GM23338 (cell line): Measurements from ENCODE around the gene CCDC110. TPM values are rescaled to one million over a fixed set of nuclear protein-coding genes. Genes with fewer than 3 reads are reported as not detected.

ENCODE experiments used
- ATAC-seq: fragments of 200-7000 bp; cut with Tn5 transposase; 3 replicates; pipeline ENCODE4 v1.9.1; 2020
- DNase-seq: peaks from one replicate; pipeline ENCODE4 v3.0.0-alpha.2; 2015; ENCODE audit warnings: low spot score
- H2AFZ ChIP-seq: fragments of 200-600 bp; sonication (generic); 2 replicates; pipeline ENCODE4 v1.8.0; 2016; ENCODE audit warnings: antibody characterized with exemption, mild to moderate bottlenecking, moderate library complexity
- H3F3A ChIP-seq: fragments of 200-600 bp; sonication (generic); replicated peaks from 2 replicates; pipeline ENCODE4 v1.8.0; 2017; ENCODE audit warnings: antibody characterized with exemption, mixed run types, low read depth
- H3K27ac ChIP-seq: fragments of 200-600 bp; sonication (generic); 2 replicates; pipeline ENCODE4 v1.6.1; 2016; ENCODE audit warnings: low read depth
- H3K27me3 ChIP-seq: fragments of 200-600 bp; sonication (generic); 2 replicates; pipeline ENCODE4 v1.8.0; 2016; ENCODE audit warnings: mild to moderate bottlenecking, mixed run types, moderate library complexity; ENCODE audit not compliant: insufficient read depth
- H3K36me3 ChIP-seq: fragments of 200-600 bp; sonication (generic); 2 replicates; pipeline ENCODE4 v1.8.0; 2016; ENCODE audit warnings: mild to moderate bottlenecking; ENCODE audit not compliant: insufficient read depth
- H3K4me1 ChIP-seq: fragments of 200-600 bp; sonication (generic); 2 replicates; pipeline ENCODE4 v1.8.0; 2016; ENCODE audit warnings: mild to moderate bottlenecking, moderate library complexity; ENCODE audit not compliant: insufficient read depth
- H3K4me2 ChIP-seq: fragments of 200-600 bp; sonication (generic); 2 replicates; pipeline ENCODE4 v1.7.1; 2017; ENCODE audit warnings: mixed run types
- H3K4me3 ChIP-seq: fragments of 200-600 bp; sonication (generic); 2 replicates; pipeline ENCODE4 v1.6.1; 2016; ENCODE audit warnings: mixed run types
- H3K79me2 ChIP-seq: fragments of 200-600 bp; sonication (generic); replicated peaks from 2 replicates; pipeline ENCODE4 v1.8.0; 2017; ENCODE audit warnings: mild to moderate bottlenecking; ENCODE audit not compliant: insufficient read depth
- H3K9me2 ChIP-seq: fragments of 200-600 bp; sonication (generic); 2 replicates; pipeline ENCODE4 v1.8.0; 2017; ENCODE audit not compliant: insufficient read depth
- H4K20me1 ChIP-seq: fragments of 200-600 bp; sonication (generic); replicated peaks from 2 replicates; pipeline ENCODE4 v1.8.0; 2017; ENCODE audit warnings: mild to moderate bottlenecking; ENCODE audit not compliant: insufficient read depth
- H3K27ac Mint-ChIP-seq: 2 replicates; pipeline ENCODE4 v1.8.0; 2020; ENCODE audit warnings: inconsistent platforms, mild to moderate bottlenecking, moderate library complexity, mixed read lengths
- H3K27me3 Mint-ChIP-seq: 3 replicates; pipeline ENCODE4 v1.8.0; 2022; ENCODE audit warnings: low read depth, mild to moderate bottlenecking, moderate library complexity, mixed read lengths, inconsistent platforms; ENCODE audit not compliant: insufficient read depth, poor library complexity
- H3K36me3 Mint-ChIP-seq: 3 replicates; pipeline ENCODE4 v1.8.0; 2021; ENCODE audit warnings: low read depth, mild to moderate bottlenecking, inconsistent platforms, moderate library complexity, mixed read lengths
- H3K4me1 Mint-ChIP-seq: 3 replicates; pipeline ENCODE4 v1.8.0; 2020; ENCODE audit warnings: mild to moderate bottlenecking, inconsistent platforms, mixed read lengths
- H3K4me3 Mint-ChIP-seq: 3 replicates; pipeline ENCODE4 v1.8.0; 2021; ENCODE audit warnings: moderate library complexity, mild to moderate bottlenecking, inconsistent platforms, mixed read lengths
- H3K9me3 Mint-ChIP-seq: 3 replicates; pipeline ENCODE4 v1.8.0; 2020; ENCODE audit warnings: moderate library complexity, mild to moderate bottlenecking, inconsistent platforms, mixed read lengths
- CREB1 ChIP-seq: fragments of 250-450 bp; sonication (Bioruptor Pico); IDR thresholded peaks from 2 replicates; pipeline ENCODE4 v1.5.0; 2020; ENCODE audit warnings: low read depth, mild to moderate bottlenecking, moderate library complexity
- EZH2 ChIP-seq: fragments of 200-600 bp; sonication (generic); IDR thresholded peaks from one replicate; pipeline ENCODE4 v1.8.0; 2017; ENCODE audit warnings: antibody characterized with exemption, mild to moderate bottlenecking, low read depth; ENCODE audit not compliant: unreplicated experiment
- JUNB ChIP-seq: IDR thresholded peaks from one replicate; pipeline ENCODE4 v1.6.1; 2016; ENCODE audit warnings: antibody characterized with exemption; ENCODE audit not compliant: unreplicated experiment
- NANOG ChIP-seq: IDR thresholded peaks from 2 replicates; pipeline ENCODE4 v1.6.1; 2016; ENCODE audit warnings: antibody characterized with exemption, borderline replicate concordance
- ZNF114 ChIP-seq: fragments of 250-450 bp; sonication (Bioruptor Pico); IDR thresholded peaks from 2 replicates; pipeline ENCODE4 v1.5.0; 2020; ENCODE audit warnings: mild to moderate bottlenecking, moderate library complexity
- polyA plus RNA-seq: library from polyadenylated mRNA; unstranded; fragments of >200 nt; fragmentation: Nextera tagmentation; extraction: Ambion mirVana; gene quantifications from 2 replicates; pipeline ENCODE4 v1.2.1, GENCODE V29; 2016
- total RNA-seq: library from RNA; depleted of rRNA; stranded (reverse); fragments of >200 nt; shearing (Covaris generic); gene quantifications from 2 replicates; pipeline ENCODE4 v1.2.3, GENCODE V29; 2014
- TF ChIP-seq, protein P1 (sequence below): fragments of 250-450 bp; sonication (Bioruptor Pico); IDR thresholded peaks from 2 replicates; pipeline ENCODE4 v1.5.0; 2020; ENCODE audit warnings: mild to moderate bottlenecking, moderate library complexity
- TF ChIP-seq, protein P2 (sequence below): IDR thresholded peaks from one replicate; pipeline ENCODE4 v1.6.1; 2018; ENCODE audit warnings: antibody characterized with exemption; ENCODE audit not compliant: unreplicated experiment
- TF ChIP-seq, protein P3 (sequence below), 2 experiments: fragments of 200-600 bp in 1 of 2; sonication (generic) in 1 of 2; conservative IDR thresholded peaks; 2 replicates each; pipeline versions ENCODE4 v1.5.1 to v1.6.1; 2016 to 2017; ENCODE audit warnings: antibody characterized with exemption in 2 of 2, low read depth in 2 of 2, mild to moderate bottlenecking in 2 of 2, moderate library complexity in 1 of 2

CCDC110 gene
- total and polyA plus RNA-seq, 2 experiments from 2014 or later = 5.4 to 6.7 TPM

DNA sequence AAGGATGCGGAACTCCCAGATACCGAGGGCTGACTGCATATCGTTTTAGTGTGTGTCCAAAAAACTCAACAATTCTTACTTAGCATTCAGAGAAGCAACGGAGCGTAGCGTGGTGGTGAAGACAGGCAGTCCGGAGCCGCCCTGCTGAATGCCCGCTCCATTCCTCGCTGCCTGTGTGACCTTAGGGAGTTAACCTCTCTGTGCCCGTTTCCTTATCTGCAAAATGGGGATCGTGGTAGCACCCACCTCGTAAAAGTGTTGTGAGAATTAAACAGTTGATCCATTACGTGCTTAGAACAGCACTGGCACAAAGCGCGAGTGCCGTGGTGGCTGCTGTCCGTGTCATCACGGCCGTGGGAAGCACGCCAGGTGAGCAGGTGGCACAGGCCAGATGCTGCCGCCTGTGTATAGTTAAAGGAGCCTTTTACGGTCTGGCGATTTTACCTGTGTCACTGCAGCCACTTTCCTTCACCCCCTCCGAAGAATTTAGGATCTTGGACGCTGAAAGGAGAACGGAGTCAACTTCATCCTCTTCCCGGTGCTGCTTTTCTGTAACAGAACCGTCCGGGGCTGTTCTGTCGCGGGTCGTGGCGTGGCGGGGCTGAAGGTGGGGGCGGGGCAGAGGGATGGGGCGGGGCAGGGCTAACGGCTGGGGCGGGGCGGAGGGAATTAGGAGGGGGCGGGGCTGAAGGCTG lies 885 bp downstream of the CCDC110 start:
- Histone ChIP-seq H3K9me2 (no peaks in the 10 kb centered on the region), H3K27ac (no peak overlapping the region), H3K36me3 (no peaks in the 10 kb centered on the region), H3F3A (no peaks in the 10 kb centered on the region), H3K27me3 (peaks cover 23% of the 10 kb centered on the region), H3K79me2 (no peaks in the 10 kb centered on the region), H3K4me1 (peaks cover 10% of the 10 kb centered on the region; the same call in 1 of the 2 replicates), H3K4me3 (peak overlapping the region; percentile 93), H3K4me2 (peak overlapping the region; percentile 96), H2AFZ (peak overlapping the region; percentile 100), H4K20me1 (no peaks in the 10 kb centered on the region)
- Mint-ChIP-seq H3K9me3 (peaks cover 7% of the 10 kb centered on the region; the same call in 2 of the 3 replicates), H3K27ac (peak overlapping the region; percentile 30; the same call in 1 of the 2 replicates), H3K4me1 (peaks cover 15% of the 10 kb centered on the region), H3K4me3 (peak overlapping the region; percentile 88), H3K36me3 (peaks cover 3% of the 10 kb centered on the region; the same call in 2 of the 3 replicates), H3K27me3 (peaks cover 9% of the 10 kb centered on the region)
- TF ChIP-seq JUNB = no peak
- TF ChIP-seq, protein P1, sequence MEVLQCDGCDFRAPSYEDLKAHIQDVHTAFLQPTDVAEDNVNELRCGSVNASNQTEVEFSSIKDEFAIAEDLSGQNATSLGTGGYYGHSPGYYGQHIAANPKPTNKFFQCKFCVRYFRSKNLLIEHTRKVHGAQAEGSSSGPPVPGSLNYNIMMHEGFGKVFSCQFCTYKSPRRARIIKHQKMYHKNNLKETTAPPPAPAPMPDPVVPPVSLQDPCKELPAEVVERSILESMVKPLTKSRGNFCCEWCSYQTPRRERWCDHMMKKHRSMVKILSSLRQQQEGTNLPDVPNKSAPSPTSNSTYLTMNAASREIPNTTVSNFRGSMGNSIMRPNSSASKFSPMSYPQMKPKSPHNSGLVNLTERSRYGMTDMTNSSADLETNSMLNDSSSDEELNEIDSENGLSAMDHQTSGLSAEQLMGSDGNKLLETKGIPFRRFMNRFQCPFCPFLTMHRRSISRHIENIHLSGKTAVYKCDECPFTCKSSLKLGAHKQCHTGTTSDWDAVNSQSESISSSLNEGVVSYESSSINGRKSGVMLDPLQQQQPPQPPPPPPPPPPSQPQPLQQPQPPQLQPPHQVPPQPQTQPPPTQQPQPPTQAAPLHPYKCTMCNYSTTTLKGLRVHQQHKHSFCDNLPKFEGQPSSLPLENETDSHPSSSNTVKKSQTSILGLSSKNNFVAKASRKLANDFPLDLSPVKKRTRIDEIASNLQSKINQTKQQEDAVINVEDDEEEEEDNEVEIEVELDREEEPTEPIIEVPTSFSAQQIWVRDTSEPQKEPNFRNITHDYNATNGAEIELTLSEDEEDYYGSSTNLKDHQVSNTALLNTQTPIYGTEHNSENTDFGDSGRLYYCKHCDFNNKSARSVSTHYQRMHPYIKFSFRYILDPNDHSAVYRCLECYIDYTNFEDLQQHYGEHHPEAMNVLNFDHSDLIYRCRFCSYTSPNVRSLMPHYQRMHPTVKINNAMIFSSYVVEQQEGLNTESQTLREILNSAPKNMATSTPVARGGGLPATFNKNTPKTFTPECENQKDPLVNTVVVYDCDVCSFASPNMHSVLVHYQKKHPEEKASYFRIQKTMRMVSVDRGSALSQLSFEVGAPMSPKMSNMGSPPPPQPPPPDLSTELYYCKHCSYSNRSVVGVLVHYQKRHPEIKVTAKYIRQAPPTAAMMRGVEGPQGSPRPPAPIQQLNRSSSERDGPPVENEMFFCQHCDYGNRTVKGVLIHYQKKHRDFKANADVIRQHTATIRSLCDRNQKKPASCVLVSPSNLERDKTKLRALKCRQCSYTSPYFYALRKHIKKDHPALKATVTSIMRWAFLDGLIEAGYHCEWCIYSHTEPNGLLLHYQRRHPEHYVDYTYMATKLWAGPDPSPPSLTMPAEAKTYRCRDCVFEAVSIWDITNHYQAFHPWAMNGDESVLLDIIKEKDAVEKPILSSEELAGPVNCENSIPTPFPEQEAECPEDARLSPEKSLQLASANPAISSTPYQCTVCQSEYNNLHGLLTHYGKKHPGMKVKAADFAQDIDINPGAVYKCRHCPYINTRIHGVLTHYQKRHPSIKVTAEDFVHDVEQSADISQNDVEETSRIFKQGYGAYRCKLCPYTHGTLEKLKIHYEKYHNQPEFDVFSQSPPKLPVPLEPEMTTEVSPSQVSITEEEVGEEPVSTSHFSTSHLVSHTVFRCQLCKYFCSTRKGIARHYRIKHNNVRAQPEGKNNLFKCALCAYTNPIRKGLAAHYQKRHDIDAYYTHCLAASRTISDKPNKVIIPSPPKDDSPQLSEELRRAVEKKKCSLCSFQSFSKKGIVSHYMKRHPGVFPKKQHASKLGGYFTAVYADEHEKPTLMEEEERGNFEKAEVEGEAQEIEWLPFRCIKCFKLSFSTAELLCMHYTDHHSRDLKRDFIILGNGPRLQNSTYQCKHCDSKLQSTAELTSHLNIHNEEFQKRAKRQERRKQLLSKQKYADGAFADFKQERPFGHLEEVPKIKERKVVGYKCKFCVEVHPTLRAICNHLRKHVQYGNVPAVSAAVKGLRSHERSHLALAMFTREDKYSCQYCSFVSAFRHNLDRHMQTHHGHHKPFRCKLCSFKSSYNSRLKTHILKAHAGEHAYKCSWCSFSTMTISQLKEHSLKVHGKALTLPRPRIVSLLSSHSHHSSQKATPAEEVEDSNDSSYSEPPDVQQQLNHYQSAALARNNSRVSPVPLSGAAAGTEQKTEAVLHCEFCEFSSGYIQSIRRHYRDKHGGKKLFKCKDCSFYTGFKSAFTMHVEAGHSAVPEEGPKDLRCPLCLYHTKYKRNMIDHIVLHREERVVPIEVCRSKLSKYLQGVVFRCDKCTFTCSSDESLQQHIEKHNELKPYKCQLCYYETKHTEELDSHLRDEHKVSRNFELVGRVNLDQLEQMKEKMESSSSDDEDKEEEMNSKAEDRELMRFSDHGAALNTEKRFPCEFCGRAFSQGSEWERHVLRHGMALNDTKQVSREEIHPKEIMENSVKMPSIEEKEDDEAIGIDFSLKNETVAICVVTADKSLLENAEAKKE (CRISPR knock-in tag) = no peak
- TF ChIP-seq NANOG = no peak
- ATAC-seq = peak; percentile 20
- peak; percentile 41 for DNase-seq

DNA sequence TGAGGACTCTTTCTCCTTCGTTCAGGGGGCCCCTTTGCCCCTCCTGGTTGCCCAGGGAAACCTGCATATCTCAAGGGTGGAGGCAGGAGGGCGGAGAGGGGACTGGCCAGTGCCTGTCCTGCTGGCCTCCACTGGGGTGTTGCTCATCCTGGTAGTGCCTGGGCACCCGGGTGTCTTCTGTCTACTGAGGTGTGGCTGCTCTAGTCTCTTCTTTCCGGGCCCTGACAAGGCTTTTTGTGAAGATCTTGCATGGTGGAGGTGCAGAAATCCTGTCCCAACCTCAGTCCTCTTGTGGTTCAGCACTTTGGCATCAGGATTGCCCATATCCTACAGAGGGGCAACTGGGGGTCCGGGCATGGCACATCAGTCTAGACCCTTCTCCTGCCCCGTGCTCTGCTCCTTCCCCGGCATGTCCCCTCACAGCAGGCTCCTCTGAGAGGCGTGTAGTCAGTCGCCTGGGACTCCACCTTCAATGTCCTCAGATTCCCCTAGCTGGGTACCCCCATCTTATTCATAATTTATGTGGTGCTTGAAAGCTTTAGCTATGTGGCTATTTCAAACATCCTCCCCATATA lies 1.9 kb downstream of the CCDC110 start:
- ATAC-seq = no peak
- TF ChIP-seq EZH2 = no peak
- no peak for TF ChIP-seq ZNF114 (CRISPR knock-in tag)
- TF ChIP-seq, protein P2, sequence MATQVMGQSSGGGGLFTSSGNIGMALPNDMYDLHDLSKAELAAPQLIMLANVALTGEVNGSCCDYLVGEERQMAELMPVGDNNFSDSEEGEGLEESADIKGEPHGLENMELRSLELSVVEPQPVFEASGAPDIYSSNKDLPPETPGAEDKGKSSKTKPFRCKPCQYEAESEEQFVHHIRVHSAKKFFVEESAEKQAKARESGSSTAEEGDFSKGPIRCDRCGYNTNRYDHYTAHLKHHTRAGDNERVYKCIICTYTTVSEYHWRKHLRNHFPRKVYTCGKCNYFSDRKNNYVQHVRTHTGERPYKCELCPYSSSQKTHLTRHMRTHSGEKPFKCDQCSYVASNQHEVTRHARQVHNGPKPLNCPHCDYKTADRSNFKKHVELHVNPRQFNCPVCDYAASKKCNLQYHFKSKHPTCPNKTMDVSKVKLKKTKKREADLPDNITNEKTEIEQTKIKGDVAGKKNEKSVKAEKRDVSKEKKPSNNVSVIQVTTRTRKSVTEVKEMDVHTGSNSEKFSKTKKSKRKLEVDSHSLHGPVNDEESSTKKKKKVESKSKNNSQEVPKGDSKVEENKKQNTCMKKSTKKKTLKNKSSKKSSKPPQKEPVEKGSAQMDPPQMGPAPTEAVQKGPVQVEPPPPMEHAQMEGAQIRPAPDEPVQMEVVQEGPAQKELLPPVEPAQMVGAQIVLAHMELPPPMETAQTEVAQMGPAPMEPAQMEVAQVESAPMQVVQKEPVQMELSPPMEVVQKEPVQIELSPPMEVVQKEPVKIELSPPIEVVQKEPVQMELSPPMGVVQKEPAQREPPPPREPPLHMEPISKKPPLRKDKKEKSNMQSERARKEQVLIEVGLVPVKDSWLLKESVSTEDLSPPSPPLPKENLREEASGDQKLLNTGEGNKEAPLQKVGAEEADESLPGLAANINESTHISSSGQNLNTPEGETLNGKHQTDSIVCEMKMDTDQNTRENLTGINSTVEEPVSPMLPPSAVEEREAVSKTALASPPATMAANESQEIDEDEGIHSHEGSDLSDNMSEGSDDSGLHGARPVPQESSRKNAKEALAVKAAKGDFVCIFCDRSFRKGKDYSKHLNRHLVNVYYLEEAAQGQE = no peak
- TF ChIP-seq, protein P3, sequence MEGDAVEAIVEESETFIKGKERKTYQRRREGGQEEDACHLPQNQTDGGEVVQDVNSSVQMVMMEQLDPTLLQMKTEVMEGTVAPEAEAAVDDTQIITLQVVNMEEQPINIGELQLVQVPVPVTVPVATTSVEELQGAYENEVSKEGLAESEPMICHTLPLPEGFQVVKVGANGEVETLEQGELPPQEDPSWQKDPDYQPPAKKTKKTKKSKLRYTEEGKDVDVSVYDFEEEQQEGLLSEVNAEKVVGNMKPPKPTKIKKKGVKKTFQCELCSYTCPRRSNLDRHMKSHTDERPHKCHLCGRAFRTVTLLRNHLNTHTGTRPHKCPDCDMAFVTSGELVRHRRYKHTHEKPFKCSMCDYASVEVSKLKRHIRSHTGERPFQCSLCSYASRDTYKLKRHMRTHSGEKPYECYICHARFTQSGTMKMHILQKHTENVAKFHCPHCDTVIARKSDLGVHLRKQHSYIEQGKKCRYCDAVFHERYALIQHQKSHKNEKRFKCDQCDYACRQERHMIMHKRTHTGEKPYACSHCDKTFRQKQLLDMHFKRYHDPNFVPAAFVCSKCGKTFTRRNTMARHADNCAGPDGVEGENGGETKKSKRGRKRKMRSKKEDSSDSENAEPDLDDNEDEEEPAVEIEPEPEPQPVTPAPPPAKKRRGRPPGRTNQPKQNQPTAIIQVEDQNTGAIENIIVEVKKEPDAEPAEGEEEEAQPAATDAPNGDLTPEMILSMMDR (conservative IDR thresholded peaks at IDR 0.05; ENCODE audit: low read depth in 2 of 2) = no peak
- no peak for TF ChIP-seq CREB1 (CRISPR knock-in tag)

More for the DNA sequence above, 1.9 kb downstream of the CCDC110 start:
- peak overlapping the region; percentile 96 for H3K4me2 ChIP-seq
- no peaks in the 10 kb centered on the region for H3K9me2 ChIP-seq
- H3K4me3 ChIP-seq = no peak overlapping the region
- no peaks in the 10 kb centered on the region for H3K79me2 ChIP-seq
- H3K4me1 Mint-ChIP-seq = peaks cover 23% of the 10 kb centered on the region
- H3K27ac Mint-ChIP-seq = no peak overlapping the region
- H3K27ac ChIP-seq = no peak overlapping the region
- peaks cover 7% of the 10 kb centered on the region; the same call in 2 of the 3 replicates for H3K9me3 Mint-ChIP-seq
- H3K27me3 ChIP-seq = peaks cover 23% of the 10 kb centered on the region
- peaks cover 3% of the 10 kb centered on the region; the same call in 2 of the 3 replicates for H3K36me3 Mint-ChIP-seq
- peaks cover 7% of the 10 kb centered on the region for H3K27me3 Mint-ChIP-seq
- peaks cover 10% of the 10 kb centered on the region for H3K4me1 ChIP-seq
- no peaks in the 10 kb centered on the region for H3F3A ChIP-seq
- H3K36me3 ChIP-seq = no peaks in the 10 kb centered on the region
- no peak overlapping the region; the same call in 2 of the 3 replicates for H3K4me3 Mint-ChIP-seq
- no peaks in the 10 kb centered on the region for H4K20me1 ChIP-seq
- no peak overlapping the region for H2AFZ ChIP-seq
- DNase-seq = no peak
